Measurements from ENCODE around the gene LRRC74B.
"Not testable (repeated sequence)": the region's sequence is repeated elsewhere in the genome, so short reads cannot be mapped to it uniquely, and the experiment has no call there.

The LRRC74B gene

GRCh38 chr22:21076912-21077625 is 31.3 kb downstream of the LRRC74B start:
- no peak for DNase-seq (ENCODE audit: low read depth, low spot score)

GRCh38 chr22:21077884-21078508 is 32.2 kb downstream of the LRRC74B start:
- no peak for DNase-seq (ENCODE audit: low read depth, low spot score)

DNA sequence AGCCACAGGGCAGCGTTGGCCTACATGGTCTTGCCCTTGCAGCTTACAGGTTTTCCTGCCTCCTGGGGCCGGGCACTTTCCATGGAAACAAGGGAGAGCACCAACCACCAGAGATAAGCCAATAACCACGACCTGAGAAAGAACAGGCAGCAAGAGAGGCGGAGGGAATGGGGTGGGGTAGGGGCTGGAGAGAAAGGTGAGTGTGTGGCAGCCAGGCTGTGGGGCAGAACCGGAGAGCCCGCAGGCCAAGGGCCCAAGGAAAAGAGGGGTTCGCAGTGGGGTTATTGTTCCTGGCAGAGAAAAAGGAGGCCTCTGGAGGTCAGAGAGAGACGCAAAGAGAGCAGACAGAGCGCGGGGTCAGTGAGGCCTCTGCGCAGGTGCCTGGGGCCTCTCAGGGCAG is 33.2 kb downstream of the LRRC74B start:
- DNase-seq (ENCODE audit: low read depth, low spot score): no peak

GRCh38 chr22:21079493-21079892 is 33.7 kb downstream of the LRRC74B start:
- DNase-seq (ENCODE audit: low read depth, low spot score): no peak

- DNase-seq (ENCODE audit: low read depth, low spot score): no peak
Observed at GRCh38 chr22:21080435-21081137, 34.8 kb downstream of the LRRC74B start.

GRCh38 chr22:21082248-21082647 is 36.5 kb downstream of the LRRC74B start:
- DNase-seq (ENCODE audit: low read depth, low spot score): no peak

DNA sequence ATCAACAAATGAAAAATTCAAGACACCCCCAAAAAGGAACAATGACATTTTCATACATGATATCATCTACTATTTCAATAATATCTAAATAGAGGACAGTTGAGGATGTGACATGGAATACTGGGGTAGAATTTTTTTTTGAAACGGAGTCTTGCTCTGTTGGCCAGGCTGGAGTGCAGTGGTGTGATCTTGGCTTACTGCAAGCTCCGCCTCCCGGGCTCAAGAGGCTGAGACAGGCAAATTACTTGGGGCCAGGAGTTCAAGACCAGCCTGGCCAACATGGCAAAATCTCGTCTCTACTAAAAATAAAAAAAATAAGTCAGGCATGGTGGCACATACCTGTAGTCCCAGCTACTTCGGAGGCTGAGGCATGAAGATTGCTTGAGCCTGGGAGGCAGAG is 41.4 kb downstream of the LRRC74B start:
- no peak for DNase-seq (ENCODE audit: low read depth, low spot score)

- not testable (repeated sequence) for DNase-seq (ENCODE audit: low read depth, low spot score)
Observed at GRCh38 chr22:21087926-21088325, 42.2 kb downstream of the LRRC74B start.

DNA sequence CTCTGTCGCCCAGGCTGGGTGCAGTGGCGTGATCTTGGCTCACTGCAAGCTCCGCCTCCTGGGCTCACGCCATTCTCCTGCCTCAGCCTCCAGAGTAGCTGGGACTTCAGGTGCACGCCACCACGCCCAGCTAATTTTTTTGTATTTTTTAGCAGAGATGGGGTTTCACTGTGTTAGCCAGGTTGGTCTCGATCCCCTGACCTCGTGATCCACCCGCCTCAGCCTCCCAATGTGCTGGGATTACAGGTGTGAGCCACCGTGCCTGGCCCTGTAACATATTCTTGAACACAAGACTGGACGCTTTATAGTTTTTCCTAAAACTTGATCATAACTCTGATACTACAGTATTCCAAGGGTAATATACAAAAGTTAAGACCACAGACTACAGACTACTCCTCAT is 45.5 kb downstream of the LRRC74B start:
- not testable (repeated sequence) for DNase-seq (ENCODE audit: low read depth, low spot score)

DNA sequence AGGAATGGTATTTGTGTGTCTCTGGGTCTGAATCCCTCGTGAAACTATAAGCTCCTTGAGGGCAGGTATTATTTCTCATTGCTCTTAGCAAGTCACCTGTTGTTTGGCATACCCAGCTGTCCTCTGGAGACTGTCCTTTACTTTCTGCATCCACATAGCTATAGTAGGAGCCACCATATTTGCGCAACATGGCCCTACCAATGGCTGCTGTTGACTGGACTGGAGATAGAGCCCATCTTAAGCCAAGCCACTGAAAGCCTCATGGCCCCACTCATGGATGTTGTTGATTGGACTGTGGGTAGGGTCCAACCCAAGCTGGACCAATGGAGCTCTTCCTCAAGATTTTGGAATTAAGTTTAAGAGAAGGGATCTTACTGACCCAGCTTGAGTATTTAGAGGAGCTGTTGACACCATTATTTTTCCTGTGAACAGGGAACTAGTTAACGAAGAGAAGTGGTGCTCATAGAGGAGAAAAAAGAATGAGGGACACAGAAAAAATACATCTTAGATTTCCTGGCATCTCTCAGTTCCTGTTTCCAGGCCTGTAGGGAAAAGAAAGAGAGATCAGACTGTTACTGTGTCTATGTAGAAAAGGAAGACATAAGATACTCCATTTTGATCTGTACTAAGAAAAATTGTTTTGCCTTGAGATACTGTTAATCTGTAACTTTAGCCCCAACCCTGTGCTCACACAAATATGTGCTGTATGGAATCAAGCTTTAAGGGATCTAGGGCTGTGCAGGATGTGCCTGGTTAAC is 47.2 kb downstream of the LRRC74B start:
- DNase-seq (ENCODE audit: low read depth, low spot score): no peak

GRCh38 chr22:21093555-21094137 is 47.9 kb downstream of the LRRC74B start:
- not testable (repeated sequence) for DNase-seq (ENCODE audit: low read depth, low spot score)

GRCh38 chr22:21094911-21095772 is 49.4 kb downstream of the LRRC74B start:
- DNase-seq (ENCODE audit: low read depth, low spot score): no peak

GRCh38 chr22:21095773-21096107 is 50.0 kb downstream of the LRRC74B start:
- DNase-seq (ENCODE audit: low read depth, low spot score): no peak

GRCh38 chr22:21096878-21097277 is 51.1 kb downstream of the LRRC74B start:
- DNase-seq (ENCODE audit: low read depth, low spot score): not testable (repeated sequence)

DNA sequence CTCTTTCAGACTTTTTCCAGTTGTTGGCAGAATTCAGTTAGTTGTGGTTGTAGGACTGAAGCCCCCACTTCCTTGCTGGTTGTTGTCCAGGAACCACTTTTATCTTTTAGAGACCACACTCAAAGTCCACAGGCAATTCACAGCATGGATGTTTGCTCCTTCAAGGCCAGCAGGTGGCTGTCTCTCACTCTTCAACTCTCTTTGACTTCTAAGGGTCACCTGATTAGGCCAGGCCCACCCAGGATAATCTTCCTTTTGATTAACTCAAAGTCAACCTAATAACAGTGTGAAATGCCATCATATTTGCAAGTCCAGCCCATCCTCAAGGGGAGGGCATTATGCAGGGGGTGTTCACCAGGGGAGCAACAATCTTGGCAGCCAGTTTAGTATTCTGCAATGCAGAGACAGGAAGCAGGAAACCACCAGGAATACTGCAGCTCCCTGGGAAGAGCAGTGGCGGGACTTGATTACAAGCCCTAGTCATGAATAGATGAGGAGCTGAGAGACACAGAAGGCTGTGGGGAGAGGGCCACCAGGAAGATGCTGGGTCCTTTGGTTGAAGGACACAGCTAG is 52.4 kb downstream of the LRRC74B start:
- no peak for DNase-seq (ENCODE audit: low read depth, low spot score)

DNA sequence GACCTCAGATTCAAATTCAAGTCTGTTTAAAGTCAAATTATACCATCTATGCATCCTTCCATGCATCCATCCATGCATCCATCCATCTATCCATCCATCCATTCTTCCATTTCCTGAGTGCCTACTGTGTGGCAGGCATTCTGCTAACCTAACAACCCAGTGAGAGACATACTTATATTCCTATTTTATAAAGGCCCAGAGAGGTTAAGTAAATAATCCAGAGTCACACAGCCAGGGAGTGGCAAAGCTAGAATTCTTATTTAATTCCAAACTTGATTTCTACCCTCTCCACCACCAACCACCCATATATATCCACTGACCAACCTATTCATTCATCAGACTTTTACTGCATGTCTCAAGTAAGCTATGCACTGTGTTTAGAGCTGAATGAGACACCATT is 53.8 kb downstream of the LRRC74B start:
- DNase-seq (ENCODE audit: low read depth, low spot score): no peak

DNA sequence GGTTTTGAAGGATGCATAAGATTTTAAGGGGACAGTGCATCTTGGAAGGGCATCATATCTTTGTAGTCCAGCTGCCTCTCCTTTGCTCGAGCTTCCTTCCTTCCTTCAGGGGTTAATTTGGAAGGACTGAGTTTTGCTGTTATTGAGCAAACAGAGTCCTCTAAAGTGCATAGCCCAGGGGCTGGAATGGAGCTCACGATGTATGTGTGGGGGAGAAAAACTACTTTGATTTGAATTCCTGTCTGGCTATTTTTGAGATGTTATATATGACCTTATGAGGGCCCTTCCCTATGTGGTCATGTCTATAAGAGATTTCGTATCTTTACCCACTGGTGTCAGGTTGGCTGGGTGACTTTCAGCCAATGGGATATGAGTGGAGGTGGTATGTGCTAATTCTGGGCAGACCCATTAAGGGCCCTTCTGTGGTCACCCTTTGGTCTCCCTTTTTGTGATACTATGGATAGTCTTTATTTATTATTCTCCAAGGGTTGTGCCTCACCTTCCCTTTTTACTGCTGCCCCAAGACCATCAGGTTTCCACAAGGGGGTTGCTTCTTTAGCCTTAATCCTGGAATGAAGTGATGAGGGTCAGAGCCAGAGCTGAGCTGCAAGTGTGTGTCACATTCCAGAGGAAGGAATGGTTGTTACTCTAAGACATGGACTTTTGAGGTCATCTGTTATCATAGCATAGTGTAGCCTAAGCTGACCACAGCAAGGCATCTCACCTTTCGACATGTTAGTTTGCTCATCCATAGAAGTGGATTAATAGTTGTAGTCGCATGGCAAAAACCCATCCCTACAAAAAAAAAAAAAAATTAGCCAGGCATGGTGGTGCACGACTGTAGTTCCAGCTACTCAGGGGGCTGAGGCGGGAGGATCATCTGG is 54.6 kb downstream of the LRRC74B start:
- DNase-seq (ENCODE audit: low read depth, low spot score): no peak

- DNase-seq (ENCODE audit: low read depth, low spot score): no peak
Observed at GRCh38 chr22:21101877-21102638, 56.3 kb downstream of the LRRC74B start.

Data from iPS DF 19.7 (cell line).